Stimulated activated CD8-positive, alpha-beta memory T cell treated with anti-CD3 and anti-CD28 coated beads, Interleukin-7, amount 100 ng/mL, for 48 hours (primary cell): Measurements from ENCODE around the gene POLG.
"Not testable (repeated sequence)": the region's sequence is repeated elsewhere in the genome, so short reads cannot be mapped to it uniquely, and the experiment has no call there.

Source experiments
- DNase-seq, 2 donors: peaks; one replicate each; pipeline ENCODE4 v3.0.0-alpha.2; 2020; ENCODE audit warnings: low read depth in 1 of 2; ENCODE audit errors: extremely low read depth in 1 of 2

The POLG gene

DNA sequence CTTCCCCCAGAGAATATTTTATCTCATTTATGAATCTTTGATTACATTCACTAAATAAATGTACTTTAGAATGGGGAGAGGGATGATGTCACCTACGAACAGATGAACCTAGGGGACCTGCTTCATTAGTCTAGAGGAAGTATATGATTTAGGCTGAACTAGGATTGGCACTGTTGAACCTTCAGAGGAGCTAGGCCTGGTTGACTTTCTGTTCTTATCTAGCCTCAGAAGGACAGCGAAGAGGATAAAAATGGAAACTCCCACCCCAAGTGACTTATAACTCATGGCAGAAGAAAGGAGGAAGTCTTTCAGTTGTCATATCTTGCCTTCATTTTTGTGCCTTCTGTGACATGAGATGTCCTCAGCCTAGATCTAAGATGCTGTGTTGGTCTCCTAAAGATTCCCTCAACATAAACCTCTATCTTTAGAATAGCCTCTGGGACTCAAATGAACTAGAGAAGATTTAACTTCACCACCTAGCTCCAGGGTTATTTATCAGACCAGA, 42.6 kb downstream of the POLG start:
- DNase-seq = no peak

DNA sequence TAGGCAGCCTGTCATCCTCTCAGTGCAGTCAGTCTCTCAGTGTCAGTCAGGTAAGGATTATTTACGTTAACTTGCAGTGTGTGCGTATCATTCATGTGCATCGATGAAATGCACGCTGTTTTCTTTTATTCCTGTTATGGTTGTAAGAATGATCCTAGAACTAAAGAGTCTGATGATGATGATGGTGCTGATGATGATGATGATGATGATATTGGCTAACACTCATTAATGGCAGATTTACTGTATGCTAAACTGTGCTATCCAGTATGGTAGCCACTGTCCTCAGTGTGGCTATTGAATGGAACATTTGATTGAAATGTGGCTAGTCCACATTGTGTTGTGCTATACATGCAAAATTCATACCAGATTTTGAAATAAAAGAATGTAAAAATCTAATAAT, 51.4 kb downstream of the POLG start:
- no peak for DNase-seq

DNA sequence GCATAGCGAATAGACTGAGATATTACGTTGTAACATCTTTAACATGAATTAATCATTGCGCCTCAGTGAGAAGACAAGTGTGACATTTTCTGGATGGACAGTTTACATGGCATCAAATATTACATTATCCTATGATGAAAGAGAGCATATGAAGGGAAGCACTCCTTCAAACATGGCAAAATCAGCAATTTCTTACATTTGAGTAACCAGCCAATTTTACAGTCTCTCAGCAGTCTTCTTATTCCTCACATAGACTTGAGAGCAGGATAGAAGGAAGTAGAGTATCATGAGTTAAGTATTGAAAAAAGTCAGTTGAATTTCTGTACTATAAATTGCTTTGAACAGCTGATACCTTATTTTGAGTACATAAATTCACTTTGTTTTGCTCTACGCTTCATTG, 52.0 kb downstream of the POLG start:
- DNase-seq = no peak

DNA sequence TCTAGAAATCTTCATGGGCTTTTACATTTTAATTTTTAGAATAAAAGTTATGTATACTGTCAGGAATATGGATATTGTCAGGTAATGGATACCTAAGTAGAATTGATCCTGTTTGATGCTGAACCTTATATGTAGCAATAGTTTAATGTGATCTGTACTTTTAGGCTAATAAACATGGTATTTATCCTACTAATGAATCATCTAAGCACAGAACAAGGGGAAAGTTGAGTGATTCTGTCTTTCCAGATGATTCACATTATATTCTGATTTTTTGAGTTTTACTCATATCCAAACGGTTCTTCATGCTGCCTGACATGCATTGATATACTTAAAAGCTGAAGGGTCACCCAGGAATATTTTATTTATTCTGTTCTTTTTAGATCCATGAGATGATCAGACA, 56.3 kb downstream of the POLG start:
- DNase-seq = no peak

DNA sequence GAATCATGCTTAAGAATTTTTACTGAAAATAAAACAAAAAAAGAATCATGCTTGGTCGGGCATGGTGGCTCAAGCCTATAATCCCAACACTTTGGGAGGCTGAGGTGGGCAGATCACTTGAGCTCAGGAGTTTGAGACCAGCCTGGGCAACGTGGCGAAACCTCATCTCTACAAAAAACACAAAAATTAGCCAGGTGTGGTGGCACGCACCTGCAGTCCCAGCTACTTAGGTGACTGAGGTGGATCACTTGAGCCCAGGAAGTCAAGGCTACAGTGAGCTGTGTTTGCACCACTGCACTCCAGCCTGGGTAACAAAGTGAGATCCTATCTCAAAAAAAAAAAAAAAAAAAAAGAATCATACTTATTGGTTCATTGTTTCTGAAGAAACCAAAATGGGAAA, 57.3 kb downstream of the POLG start:
- not testable (repeated sequence) for DNase-seq
